IMR-90 (cell line): ENCODE results near the gene CLMP. TPM values are rescaled to one million over a fixed set of nuclear protein-coding genes. Genes with fewer than 3 reads are reported as not detected.

Experiments
- ATAC-seq: fragments of 200-7000 bp; cut with Tn5 transposase; 2 replicates; pipeline ENCODE4 v1.9.1; 2020; ENCODE audit warnings: low read depth, mild to moderate bottlenecking, moderate library complexity
- BruUV-seq: library from RNA; stranded (reverse); fragments of 400-500 nt; replicated peaks from 2 replicates; lab custom pipeline; 2021; lab: Mats Ljungman, UMichigan
- CTCF ChIA-PET: fragments of 300-600 bp; formaldehyde crosslinking; extraction: SDS; loops from one replicate; lab custom pipeline; 2021; ENCODE audit warnings: antibody characterized with exemption; lab: Yijun Ruan, JAX
- POLR2A ChIA-PET: fragments of 300-600 bp; sonication (Branson Sonifier 250); formaldehyde crosslinking; loops from one replicate; lab custom pipeline; 2022; ENCODE audit warnings: antibody characterized with exemption; ENCODE audit not compliant: unreplicated experiment; lab: Charles Lee
- DNase-seq: peaks from one replicate; pipeline ENCODE4 v3.0.0; 2013
- H2AFZ ChIP-seq: replicated peaks from 2 replicates; pipeline ENCODE3; 2013; ENCODE audit warnings: low read length, mild to moderate bottlenecking; ENCODE audit not compliant: poor library complexity
- H2AK5ac ChIP-seq: 2 replicates; pipeline ENCODE4 v1.6.1; 2013; ENCODE audit warnings: low read depth, low read length, inconsistent platforms
- H2AK9ac ChIP-seq: replicated peaks from 2 replicates; pipeline ENCODE3; 2013; ENCODE audit warnings: mild to moderate bottlenecking, low read depth, low read length, moderate library complexity; ENCODE audit not compliant: poor library complexity
- H2BK120ac ChIP-seq: 2 replicates; pipeline ENCODE4 v1.6.1; 2013; ENCODE audit warnings: low read depth, low read length, inconsistent platforms
- H2BK15ac ChIP-seq: 3 replicates; pipeline ENCODE4 v1.6.1; 2013; ENCODE audit warnings: low read depth, low read length, inconsistent platforms
- H2BK20ac ChIP-seq: 2 replicates; pipeline ENCODE4 v1.6.1; 2013; ENCODE audit warnings: low read depth, mild to moderate bottlenecking, inconsistent platforms, low read length, moderate library complexity
- H2BK5ac ChIP-seq: 2 replicates; pipeline ENCODE4 v1.6.1; 2013; ENCODE audit warnings: mild to moderate bottlenecking, low read depth, low read length, inconsistent platforms; ENCODE audit not compliant: poor library complexity, severe bottlenecking
- H3K14ac ChIP-seq: replicated peaks from 2 replicates; pipeline ENCODE4 v1.6.1; 2013; ENCODE audit warnings: low read depth, low read length, inconsistent platforms
- H3K18ac ChIP-seq: 2 replicates; pipeline ENCODE4 v1.6.1; 2013; ENCODE audit warnings: low read depth, low read length, control low read depth
- H3K23ac ChIP-seq: 2 replicates; pipeline ENCODE4 v1.6.1; 2013; ENCODE audit warnings: low read depth, low read length, inconsistent platforms
- H3K27ac ChIP-seq: 2 replicates; pipeline ENCODE4 v1.5.1; 2013; ENCODE audit warnings: mild to moderate bottlenecking, control low read depth, low read length; ENCODE audit not compliant: insufficient read depth
- H3K27me3 ChIP-seq: 2 replicates; pipeline ENCODE4 v1.6.1; 2013; ENCODE audit warnings: low read length; ENCODE audit not compliant: control insufficient read depth, insufficient read depth
- H3K36me3 ChIP-seq: 2 replicates; pipeline ENCODE4 v1.6.1; 2013; ENCODE audit warnings: low read length, mixed read lengths; ENCODE audit not compliant: control insufficient read depth, insufficient read depth
- H3K4ac ChIP-seq: 2 replicates; pipeline ENCODE4 v1.6.1; 2013; ENCODE audit warnings: low read depth, low read length, inconsistent platforms
- H3K4me1 ChIP-seq: 2 replicates; pipeline ENCODE4 v1.6.1; 2013; ENCODE audit warnings: low read length, mixed read lengths; ENCODE audit not compliant: control insufficient read depth, insufficient read depth
- H3K4me2 ChIP-seq: 2 replicates; pipeline ENCODE4 v1.6.1; 2013; ENCODE audit warnings: low read depth, mild to moderate bottlenecking, control low read depth, low read length, moderate library complexity
- H3K4me3 ChIP-seq: 2 replicates; pipeline ENCODE4 v1.5.1; 2013; ENCODE audit warnings: low read depth, mild to moderate bottlenecking, control low read depth, low read length, moderate library complexity; ENCODE audit not compliant: insufficient read depth
- H3K56ac ChIP-seq: 2 replicates; pipeline ENCODE4 v1.6.1; 2013; ENCODE audit warnings: low read length, inconsistent platforms; ENCODE audit not compliant: insufficient read depth; ENCODE audit errors: extremely low read depth
- H3K79me1 ChIP-seq, 2 experiments: 2 replicates each; pipeline ENCODE4 v1.6.1; 2013; ENCODE audit warnings: low read length in 2 of 2, inconsistent platforms in 1 of 2, low read depth in 1 of 2
- H3K9ac ChIP-seq: 2 replicates; pipeline ENCODE4 v1.6.1; 2013; ENCODE audit warnings: low read depth, low read length, control low read depth
- H3K9me1 ChIP-seq: 2 replicates; pipeline ENCODE4 v1.6.1; 2013; ENCODE audit warnings: low read length, inconsistent platforms; ENCODE audit not compliant: insufficient read depth
- H3K9me3 ChIP-seq: 2 replicates; pipeline ENCODE4 v1.6.1; 2013; ENCODE audit warnings: low read length; ENCODE audit not compliant: control insufficient read depth, insufficient read depth
- H4K20me1 ChIP-seq: 2 replicates; pipeline ENCODE4 v1.6.1; 2013; ENCODE audit warnings: low read length, inconsistent platforms; ENCODE audit not compliant: insufficient read depth
- H4K5ac ChIP-seq: 2 replicates; pipeline ENCODE4 v1.6.1; 2013; ENCODE audit warnings: mild to moderate bottlenecking, low read depth, low read length, control low read depth
- H4K8ac ChIP-seq, 2 experiments: 2 replicates each; pipeline ENCODE4 v1.6.1; 2013; ENCODE audit warnings: low read depth in 2 of 2, low read length in 2 of 2, control low read depth in 1 of 2, inconsistent platforms in 1 of 2
- H4K91ac ChIP-seq: 2 replicates; pipeline ENCODE4 v1.6.1; 2013; ENCODE audit warnings: low read depth, low read length, inconsistent platforms; ENCODE audit not compliant: insufficient read depth
- MAFK ChIP-seq: IDR thresholded peaks from 2 replicates; pipeline ENCODE4 v1.6.1; 2012; ENCODE audit warnings: low read depth, low read length, improper control_type of control experiment
- MAZ ChIP-seq: IDR thresholded peaks from 2 replicates; pipeline ENCODE4 v1.6.1; 2012; ENCODE audit warnings: low read depth, mild to moderate bottlenecking, low read length, improper control_type of control experiment, moderate library complexity, borderline replicate concordance
- WGBS, 2 experiments: methylation state at CpG; one replicate each; pipeline versions ENCODE4 v1.1.5 to v1.1.7; 2013; ENCODE audit warnings: missing lambda C conversion rate in 2 of 2; ENCODE audit not compliant: insufficient read length in 1 of 2; ENCODE audit errors: extremely low coverage in 2 of 2; 5-methylcytosine and 5-hydroxymethylcytosine counted together
- dilution Hi-C: fragments of 300-500 bp; cut with HindIII; formaldehyde crosslinking; loops from one replicate; pipeline ENCODE4 v1.14.3; 2018; ENCODE audit warnings: low sequenced_read_pairs; ENCODE audit not compliant: unreplicated experiment
- in situ Hi-C: fragments of 300-500 bp; cut with MboI; formaldehyde crosslinking; loops from 3 replicates; pipeline ENCODE4 v1.14.3; 2019; ENCODE audit warnings: low sequenced_read_pairs, inconsistent platforms, mixed read lengths
- intact Hi-C: fragments of 100-400 bp; cut with micrococcal nuclease; formaldehyde crosslinking; loops from 2 replicates; pipeline ENCODE4 v1.10.0; 2022
- polyA plus RNA-seq, 3 experiments: library from polyadenylated mRNA; depleted of rRNA; stranded (reverse); fragments of >200 nt; gene quantifications; 2 replicates each; pipeline ENCODE4 v1.2.3, GENCODE V29; 2012; ENCODE audit warnings: low replicate concordance in 1 of 3
- total RNA-seq: library from RNA; depleted of rRNA; stranded (reverse); fragments of >200 nt; gene quantifications from 2 replicates; pipeline ENCODE4 v1.2.3, GENCODE V29; 2012

The CLMP gene
- total and polyA plus RNA-seq, 2 of the 4 experiments (the other 2 are of a cell fraction) = 54.7 to 95.7 TPM

DNA sequence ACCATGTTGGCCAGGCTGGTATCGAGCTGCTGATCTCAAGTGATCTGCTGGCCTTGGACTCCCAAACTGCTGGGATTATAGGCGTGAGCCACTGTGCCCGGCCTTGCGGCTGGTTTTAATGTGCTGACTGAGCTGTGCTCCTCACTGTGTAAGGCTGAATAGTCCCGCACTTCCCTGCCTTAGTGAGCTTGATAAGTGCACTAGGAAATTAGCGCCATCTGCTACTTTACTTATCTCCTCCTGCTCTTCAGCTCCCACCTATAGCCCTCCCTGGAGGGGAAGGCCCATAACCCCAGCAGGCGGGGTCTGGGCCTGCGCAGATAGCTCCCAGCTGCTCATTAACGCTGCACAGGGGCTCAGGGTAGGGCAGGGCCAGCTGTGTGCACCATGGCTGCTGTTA is 49.4 kb downstream of the CLMP start:
- peaks cover 49% of the 10 kb centered on the region for H3K36me3 ChIP-seq
- DNase-seq (no peak), ATAC-seq (peak; percentile 22)
- intact Hi-C loops (no loop called here), in situ Hi-C loops (no loop called here), dilution Hi-C loops (no loop called here)
- no peak overlapping the region for H3K56ac ChIP-seq
- peaks cover 44% of the 10 kb centered on the region for H3K9me1 ChIP-seq
- no peak overlapping the region for H3K4me2 ChIP-seq
- H2BK5ac ChIP-seq = peak overlapping the region; percentile 77
- H3K27me3 ChIP-seq = no peaks in the 10 kb centered on the region
- H4K5ac ChIP-seq = no peak overlapping the region
- no peak for TF ChIP-seq MAFK
- TF ChIP-seq MAZ = no peak
- H4K91ac ChIP-seq = peak overlapping the region; percentile 58
- peak overlapping the region; percentile 72; the same call in 1 of the 2 replicates for H3K4ac ChIP-seq
- H4K8ac ChIP-seq = peak overlapping the region; percentile 12 to 32; a peak in 1 of 4 replicates
- CTCF ChIA-PET = interaction anchor here (1.0 to 1.4 kb wide), 2 partner anchors 21 to 102 kb away, joined by 3 to 5 read pairs; no protein-coding TSS in a partner anchor
- H2BK120ac ChIP-seq = peak overlapping the region; percentile 51
- H2BK20ac ChIP-seq = no peak overlapping the region
- peaks cover 35 to 86% of the 10 kb centered on the region in 2 experiments for H3K79me1 ChIP-seq
- H3K9ac ChIP-seq = no peak overlapping the region
- peak overlapping the region; percentile 34 for H3K14ac ChIP-seq
- H3K27ac ChIP-seq = peak overlapping the region; percentile 42
- peak overlapping the region; percentile 11; the same call in 1 of the 3 replicates for H2BK15ac ChIP-seq
- no peak overlapping the region for H2AK9ac ChIP-seq
- peak overlapping the region; percentile 79 for H2AFZ ChIP-seq
- no TSS peak for BruUV-seq
- H2AK5ac ChIP-seq = peak overlapping the region; percentile 48
- no peak overlapping the region for H3K18ac ChIP-seq
- peaks cover 20% of the 10 kb centered on the region for H4K20me1 ChIP-seq
- H3K23ac ChIP-seq = peak overlapping the region; percentile 5; the same call in 1 of the 2 replicates
- peaks cover 14% of the 10 kb centered on the region for H3K4me1 ChIP-seq
- POLR2A ChIA-PET = no interaction called here
- H3K4me3 ChIP-seq = no peak overlapping the region
- H3K9me3 ChIP-seq = no peaks in the 10 kb centered on the region
- 20% methylated on average over 1 of the region's 9 CpGs; no CpG with 5 or more reads in 1 of the 2 experiments for WGBS, 2 experiments
